COLO668 (cell line): Measurements from ENCODE around the gene DNAH8.

ENCODE experiments used
- DNase-seq: peaks from one replicate; lab custom pipeline; 2025; ENCODE audit not compliant: unreplicated experiment; lab: John Stamatoyannopoulos, UW

Gene DNAH8

DNA sequence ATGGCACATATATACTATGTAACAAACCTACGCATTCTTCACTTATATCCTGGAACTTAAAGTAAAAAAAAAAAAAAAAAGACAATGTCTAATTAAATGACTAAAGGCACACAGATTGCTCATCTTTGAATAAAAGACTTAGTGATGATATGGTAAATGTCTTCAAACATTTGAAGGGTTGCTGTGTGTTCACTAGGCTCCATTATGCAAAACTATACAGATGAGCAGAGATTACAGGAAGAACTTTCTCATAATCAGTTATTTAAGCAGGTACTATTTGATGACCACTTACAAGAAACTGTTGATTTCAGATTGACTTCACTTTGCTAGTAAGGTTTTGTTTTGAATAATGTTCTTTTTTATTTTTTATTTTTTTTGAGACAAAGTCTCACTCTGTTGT lies 34.4 kb downstream of the DNAH8 start:
- no peak for DNase-seq

DNA sequence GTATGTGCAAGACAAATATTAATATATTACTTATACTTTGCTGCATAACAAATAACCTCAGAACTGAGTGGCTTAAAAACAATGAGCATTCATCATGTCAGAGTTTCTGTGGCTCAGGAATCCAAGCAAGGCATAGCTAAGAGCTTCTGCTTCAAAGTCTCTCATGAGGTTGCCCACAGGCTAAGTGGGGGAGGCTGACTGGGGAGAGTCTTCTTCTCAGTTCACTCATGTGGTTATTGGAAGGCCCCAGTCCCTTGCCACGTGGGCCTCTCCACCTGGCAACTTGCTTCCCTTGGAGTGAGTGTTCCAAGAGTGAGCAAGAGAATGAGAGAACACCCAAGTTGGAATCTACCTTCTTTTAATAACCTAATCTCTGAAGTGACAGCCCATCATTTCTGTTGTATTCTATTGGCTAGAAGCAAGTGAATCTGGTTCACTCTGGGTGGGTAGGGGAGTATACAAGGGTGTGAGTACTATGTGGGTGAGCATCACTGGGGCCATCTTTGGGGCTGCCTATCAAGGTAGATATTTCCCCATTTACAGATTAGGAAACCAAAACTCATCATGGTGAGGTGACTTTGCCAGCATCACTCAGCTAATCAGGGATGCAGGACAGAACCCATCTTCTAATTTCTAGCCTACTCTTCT lies 36.0 kb downstream of the DNAH8 start:
- no peak for DNase-seq

DNA sequence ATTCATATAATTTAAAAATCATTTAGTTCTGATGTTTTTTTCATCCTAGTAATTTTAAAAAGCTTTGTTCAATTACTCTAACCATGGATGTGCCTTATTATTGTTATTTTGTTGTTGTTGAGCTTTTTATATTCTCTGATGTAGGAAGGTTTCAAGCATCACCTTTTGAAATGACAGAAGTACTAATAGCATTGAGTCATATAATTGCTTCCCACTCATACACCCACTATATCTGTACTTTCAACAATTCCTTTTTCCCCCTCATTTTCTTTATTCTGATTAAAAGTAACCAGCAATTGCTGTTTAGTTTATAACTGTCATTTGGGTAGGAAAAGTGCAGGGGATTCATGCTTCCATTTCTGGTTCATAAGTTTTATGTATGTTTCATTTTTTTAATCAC lies 38.6 kb downstream of the DNAH8 start:
- DNase-seq, result no peak

DNA sequence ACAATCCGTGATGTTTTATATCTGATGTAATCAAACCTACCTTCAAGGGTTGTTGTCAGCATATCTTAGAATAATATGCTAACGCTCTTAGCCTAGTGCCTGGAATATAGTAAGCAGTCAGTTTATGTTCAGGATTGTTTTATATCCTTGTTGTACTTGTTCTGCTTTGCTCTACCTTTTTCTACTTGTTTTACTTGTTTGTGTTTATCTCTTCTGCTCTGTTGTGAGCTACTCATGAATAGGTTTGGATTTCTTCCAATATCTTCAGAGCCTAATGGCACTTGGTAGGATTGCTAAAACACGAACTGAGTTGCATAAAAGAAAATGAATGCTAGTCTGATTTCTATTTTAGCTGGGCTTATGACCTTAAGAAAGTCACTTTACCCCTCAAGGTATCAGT lies 40.1 kb downstream of the DNAH8 start:
- DNase-seq, result no peak

DNA sequence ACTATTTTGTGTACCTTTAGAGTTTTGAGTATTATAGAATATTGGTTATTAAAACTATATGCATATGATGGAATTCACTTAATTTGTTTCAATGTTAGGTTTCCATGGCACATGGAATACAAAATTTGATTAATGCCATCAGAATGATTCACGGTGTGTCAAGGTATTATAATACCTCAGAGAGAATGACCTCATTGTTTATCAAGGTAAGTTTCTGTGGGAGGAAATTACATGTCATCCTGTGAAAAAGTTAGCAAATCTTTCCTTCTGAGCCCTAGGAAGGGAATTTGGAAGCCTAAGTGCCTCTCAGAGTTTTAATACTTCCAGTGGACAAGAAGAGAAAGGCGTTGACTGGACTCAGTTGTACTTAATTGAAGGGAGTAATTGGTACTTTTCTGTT lies 40.8 kb downstream of the DNAH8 start:
- no peak for DNase-seq

DNA sequence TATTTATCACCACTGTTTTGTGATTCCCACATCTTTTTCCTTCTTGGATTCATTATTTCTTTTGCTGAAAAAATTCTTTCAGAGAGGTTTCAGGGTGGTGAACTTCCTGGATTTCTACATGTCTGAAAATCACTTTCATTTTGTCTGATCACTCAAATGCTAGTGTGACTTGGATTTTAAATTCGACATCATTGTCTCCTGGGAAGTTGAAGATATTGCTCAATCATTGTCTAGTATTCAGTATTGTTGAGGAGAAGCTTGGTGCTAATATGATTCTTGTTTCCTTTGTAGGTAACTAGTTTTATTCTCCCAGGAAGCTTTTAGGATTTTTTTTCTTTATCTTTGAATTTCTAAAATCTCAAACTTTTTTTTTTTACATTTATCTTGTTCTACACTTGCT lies 45.0 kb downstream of the DNAH8 start:
- no peak for DNase-seq

DNA sequence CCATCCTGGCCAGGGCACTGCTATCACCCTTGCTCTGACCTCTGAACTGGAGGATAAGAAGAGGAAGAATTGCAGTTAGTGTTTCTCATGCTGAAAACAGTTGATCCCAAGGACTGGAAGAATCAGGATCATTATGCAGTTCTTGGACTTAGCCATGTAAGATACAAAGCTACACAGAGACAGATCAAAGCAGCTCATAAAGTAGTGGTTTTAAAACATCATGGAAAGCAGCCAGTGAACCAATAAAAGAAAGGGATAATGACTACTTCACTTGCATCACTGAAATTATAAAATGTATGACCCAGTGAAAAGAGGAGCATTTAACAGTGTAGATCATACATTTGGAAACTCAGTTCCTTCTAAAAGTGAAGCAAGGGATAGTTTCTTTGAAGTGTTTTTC lies 47.7 kb downstream of the DNAH8 start:
- DNase-seq, result no peak

DNA sequence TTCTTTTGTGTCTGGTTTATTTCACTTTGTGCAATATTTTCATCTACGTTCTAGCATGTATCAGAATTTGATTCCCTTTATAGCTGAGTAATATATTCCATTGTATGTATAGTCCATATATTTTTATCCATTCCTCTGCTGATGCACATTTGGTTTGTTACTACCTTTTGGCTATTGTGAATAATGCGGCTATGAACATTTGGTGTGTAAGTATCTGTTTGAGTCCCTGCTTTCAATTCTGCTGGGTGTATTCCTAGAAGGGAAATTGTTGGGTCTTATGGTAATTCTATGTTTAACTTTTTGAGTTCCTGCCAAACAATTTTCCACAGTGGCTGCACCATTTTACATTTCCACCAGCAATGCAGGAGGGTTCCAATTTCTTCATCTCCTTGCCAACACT lies 52.4 kb downstream of the DNAH8 start:
- no peak for DNase-seq

DNA sequence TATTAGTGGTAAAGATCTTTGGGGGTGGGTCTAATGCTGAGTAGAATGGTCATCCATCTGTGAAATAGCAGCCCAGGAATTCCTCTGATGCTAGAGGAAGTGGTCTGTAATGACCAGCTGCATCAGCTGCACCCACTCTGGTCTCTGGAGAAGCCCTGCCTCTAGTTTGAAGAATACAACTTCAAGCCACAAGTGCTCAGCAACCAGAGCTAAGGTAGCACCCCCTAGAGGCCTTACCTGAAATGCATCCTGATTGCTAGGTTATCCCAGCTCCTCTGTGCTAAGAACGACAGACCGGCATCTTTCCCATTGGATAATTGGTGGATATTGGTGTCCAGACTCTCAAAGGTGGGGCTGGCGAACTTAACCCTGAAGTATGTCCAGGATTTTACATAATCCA lies 58.2 kb downstream of the DNAH8 start:
- no peak for DNase-seq

DNA sequence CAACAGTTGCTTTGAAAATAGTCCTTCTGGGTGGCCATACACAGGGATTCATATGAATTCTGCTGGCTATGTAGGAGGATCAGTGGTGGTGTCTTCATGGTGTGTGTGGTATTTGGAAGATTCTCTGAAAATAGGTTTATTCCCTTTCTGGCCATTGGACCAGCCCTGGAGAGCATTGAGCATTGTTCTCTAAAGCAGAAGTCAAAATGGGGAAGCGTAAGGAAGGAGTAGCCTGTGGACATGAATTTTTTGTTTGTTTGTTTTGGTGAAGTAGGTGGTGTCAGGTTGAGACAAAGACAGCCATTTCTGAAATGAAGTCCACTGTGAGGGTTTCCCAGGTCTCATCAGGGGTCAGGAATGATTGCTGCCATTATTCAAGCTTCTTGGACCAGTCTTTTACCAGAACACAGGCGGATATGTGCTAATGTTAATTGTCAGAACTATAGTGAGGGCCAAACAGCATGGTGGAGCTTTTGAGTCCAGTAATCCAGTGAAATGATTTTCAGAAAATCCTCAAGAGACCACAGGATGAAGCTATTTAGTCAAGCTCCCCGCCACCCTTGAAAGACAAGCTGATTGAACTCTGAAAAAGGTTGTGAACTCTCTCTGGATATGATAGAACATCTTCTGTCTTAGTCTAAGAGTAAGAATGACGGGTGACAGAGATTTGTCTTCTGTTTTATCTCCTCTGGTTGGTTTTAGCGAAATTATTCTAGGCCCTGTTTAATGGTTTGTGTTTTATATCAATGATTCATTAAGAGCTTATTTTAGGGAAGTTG lies 60.0 kb downstream of the DNAH8 start:
- DNase-seq, result no peak

DNA sequence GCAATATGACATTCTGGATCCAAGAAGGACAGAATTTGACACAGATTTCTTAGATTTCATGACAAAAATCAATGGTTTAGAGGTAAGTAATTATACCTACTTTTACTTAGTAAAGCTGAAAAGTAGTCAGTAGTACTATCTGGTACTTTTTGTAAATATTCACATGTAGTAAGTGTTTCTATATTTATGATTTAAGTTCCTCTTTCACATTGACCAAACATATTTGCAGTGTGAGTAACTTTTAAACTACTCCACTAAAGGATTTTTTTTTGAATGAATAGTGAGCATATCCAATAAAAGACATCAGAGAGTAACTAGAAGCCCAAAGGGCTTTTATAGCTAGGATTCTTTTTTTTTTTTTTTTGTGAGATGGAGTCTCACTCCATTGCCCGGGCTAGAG lies 60.8 kb downstream of the DNAH8 start:
- no peak for DNase-seq

DNA sequence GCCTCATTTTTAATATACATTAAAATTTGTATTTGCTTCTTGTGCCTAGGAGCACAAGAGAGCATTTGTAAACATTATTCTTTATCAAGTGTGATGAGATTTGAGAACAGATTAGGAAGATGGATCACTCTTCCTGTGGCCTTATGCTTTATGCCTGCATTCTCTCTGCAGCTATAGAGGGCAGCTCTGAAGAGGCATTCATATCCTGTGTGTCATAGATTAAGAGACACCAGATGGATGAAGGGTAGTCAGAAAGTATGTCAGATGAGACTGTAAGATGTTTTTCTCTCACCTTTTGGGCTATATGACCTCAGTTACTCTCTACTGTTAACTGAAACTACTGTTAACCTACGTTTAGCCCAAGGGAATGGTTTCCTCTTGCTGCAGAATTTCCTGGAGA lies 61.4 kb downstream of the DNAH8 start:
- no peak for DNase-seq

DNA sequence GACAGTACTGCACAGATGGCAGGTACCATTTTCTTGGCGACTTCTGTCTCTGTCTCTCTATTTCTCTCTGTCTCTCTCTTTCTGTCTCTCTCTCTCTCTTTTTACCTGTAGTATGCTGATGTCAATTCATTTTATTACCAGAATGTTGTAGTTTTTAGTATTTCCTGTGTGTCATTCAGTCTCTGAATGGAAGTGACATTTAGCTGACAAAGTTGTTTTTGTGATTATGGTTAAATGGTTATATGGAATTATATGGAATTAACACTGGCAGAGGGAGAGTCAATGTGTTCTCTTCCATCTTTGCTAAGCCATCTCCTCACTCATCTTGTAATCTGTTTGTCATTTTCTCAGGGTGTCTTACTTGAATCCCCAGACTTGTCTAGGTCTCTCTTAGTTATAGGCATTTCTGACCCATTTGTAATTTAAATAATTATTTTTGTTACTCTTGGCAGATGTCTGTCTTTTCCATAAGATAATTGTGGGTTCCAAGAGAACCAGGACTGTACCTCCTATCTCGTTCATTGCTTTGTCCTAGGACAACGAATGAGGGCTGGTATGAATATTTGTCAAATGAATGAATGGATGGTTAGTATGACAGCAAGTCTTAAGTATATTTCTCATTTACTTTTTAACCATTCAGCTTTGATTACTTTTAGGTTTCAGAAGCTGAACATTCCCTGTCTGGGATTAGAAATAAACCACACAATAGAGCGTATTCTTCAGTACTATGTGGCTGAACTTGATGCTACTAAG lies 64.4 kb downstream of the DNAH8 start:
- no peak for DNase-seq

DNA sequence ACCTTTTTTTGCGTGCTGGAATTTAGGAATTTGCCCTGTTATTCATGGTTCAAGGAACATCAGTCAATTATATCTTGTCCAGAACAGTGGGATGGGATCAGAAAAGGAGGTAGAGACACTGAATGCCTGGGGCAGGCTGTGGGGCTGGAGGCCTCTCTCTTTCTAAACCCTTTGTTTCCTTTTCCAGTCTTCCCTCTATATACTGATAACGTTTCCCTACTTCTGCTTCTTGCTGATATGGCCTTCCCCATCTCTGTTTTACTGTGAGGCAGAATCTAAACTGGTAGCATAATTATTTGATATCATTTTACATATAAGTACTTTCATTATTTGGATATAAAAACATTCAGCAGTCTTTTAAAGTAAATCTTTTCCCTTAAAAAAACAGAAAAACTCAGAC lies 67.5 kb downstream of the DNAH8 start:
- no peak for DNase-seq

DNA sequence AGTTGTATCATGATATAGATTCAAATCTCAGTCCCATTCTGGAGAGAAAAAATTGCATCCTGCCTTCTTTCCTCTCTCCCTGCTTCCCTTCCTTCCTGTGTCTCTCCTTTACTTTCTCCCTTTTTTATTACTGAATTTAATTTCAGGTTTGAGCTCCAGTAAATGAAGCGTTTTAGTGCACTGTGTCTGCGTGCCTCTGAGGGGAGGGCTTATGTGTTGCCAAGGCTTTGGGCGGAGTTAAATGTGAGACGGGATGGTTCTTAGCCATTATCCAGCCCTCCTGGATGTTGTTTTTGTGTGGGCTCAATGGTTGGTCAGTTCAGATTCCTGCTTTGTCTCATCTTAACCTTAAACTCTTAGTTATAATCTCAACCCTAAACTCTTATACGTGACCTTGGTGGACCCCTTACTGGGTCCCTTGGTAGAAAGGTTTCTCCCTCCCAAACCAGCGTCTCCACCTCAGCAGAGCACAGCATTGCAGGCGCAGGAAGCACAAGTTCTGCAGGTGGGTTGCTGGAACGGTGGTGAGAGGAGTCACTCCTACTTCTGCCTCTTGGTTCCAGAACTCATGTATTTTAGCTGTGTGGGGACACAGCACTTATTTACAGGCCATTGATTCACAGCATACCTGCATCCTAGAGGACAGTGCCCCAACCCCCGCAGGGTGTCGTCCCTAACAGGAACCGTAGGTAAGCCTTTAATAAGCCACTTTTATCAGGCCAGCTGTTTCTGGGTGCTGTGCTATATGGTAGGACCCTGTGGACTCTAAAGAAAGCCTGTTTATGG lies 68.5 kb downstream of the DNAH8 start:
- no peak for DNase-seq

DNA sequence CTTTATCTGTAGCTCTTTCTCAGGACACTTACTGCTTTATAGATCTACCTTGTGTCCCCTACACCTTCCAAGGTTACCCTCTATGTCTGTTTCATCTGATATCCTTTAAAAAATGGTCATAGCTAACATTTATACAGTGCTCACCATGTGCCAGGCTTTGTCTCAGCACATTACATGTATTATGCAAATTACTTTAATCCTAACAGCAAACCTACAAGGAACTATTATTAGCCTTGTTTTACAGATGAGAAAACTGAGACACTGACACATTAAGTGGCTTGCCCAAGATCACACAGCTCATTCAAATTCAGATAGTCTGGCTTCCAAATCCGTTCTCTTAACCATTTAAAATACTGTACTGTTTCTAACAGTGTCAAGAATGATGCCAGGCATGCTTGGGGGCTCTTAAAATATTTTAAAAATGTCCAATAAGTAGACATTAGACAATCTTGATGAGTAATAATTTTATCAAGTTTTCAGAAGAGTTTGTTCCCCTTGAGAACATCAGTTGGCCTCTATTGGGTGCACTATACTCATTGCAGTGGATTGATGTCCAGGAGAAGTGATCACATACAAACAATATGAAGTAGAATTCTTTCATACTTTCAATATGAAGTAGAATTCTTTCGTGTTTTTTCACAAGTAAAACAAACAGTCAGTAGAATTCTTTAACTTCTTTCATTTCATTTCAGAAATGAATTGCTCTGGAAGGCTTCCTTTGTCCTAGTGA lies 69.6 kb downstream of the DNAH8 start:
- no peak for DNase-seq

DNA sequence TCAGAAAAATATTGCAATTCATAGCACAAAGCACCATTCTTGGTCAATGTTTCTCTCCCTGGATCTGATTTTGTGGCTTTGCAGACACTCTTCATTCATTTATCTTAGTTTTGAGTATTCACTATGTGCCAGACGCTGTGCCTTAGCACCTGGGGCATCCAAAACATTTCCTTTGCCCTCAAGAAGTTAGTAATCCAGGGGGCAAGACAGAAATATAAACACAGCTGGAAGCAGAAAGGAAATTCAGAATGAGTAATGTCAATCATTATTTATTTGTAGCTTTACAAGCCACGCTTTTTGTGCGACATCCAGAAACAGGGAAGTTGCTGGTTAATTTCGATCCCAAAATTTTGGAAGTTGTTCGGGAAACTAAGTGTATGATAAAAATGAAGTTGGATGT lies 71.4 kb downstream of the DNAH8 start:
- no peak for DNase-seq

DNA sequence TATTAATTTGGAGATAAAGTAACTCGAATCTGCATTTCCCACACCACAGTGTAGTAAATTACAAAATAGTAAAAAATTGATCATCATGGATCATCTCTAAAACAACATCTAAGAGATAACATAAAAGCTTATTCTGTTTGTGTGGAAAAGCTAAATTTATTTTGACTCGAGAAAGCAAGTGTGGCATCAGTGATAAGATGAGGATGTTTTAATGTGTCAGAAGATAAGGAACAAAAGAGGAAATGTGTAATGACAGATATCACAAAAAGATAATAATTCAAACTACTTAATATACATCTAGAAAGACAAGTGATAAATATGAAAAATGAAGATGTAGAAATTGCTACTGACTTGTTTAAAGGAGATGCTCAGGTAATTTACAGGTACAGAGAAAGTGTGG lies 74.1 kb downstream of the DNAH8 start:
- no peak for DNase-seq

DNA sequence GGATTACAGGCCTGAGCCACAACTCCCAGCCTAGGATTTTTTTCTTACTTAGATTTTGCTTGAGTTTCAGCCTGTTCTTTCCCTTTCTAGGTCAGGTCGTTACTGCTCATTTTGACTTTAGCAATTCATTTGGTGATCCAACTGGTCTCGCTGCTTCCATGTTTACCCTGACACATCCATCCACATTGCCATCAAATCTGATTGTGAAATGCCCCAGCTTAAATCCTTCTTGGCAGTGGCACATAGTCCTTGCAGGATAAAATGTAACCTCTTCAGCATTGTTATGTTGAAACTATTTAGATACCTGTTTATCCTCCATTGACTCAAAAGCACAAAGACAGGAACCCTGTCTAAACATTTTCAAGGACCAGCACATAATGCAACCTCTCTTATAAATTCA lies 77.2 kb downstream of the DNAH8 start:
- DNase-seq, result no peak

DNA sequence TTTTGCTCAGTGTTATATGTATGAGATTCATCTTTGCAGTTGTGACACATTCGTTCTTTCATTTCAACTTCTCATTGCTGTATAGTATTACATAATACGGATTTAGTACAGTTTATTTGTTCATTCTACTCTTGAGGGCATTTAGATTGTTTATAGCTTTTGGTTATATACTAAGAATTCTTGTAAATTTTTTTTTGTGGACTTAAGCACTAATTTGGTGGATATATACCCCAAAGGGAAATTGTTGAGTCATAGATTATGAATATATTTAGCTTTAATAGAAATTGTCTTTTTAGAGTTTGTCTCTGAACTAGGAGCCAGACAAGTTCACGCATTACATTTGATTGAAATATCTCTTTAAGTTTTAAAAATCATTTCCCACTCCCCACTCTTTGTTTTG lies 79.6 kb downstream of the DNAH8 start:
- no peak for DNase-seq

DNA sequence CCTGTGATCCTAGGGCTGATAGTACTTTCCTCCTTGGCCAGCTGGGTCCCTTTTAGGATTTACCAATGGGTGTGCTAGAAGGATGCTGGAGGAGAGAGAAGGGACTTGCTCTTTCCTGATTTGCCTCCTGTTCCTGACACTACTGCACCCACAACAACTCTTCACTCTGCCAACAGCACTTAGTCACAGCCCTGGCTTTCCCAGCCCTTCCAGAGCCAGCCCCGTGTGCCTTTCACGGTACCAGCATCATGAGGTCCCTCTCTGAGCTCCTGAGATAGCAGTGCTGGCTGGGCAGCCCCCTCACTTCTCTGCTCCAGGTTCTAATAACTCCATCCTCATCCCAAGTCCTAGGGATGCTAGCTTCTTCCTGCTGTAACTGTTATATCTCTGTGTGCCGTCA lies 80.9 kb downstream of the DNAH8 start:
- DNase-seq, result no peak
